ENCODE results near the gene AUTS2.

AUTS2 gene

GRCh38 chr7:70466725-70467364, 868.6 kb downstream of the AUTS2 start:
- H3K4me3 ChIP-seq (ENCODE audit: low read length) = no peak overlapping the region
- DNase-seq (ENCODE audit: low read depth) = no peak
- TF ChIP-seq CTCF (conservative IDR thresholded peaks at IDR 0.05; ENCODE audit: low read length) = no peak

- no peak for TF ChIP-seq CTCF (conservative IDR thresholded peaks at IDR 0.05; ENCODE audit: low read length)
- no peak overlapping the region for H3K4me3 ChIP-seq (ENCODE audit: low read length)
- DNase-seq (ENCODE audit: low read depth) = no peak
Observed at GRCh38 chr7:70470746-70471145, 872.5 kb downstream of the AUTS2 start.

GRCh38 chr7:70472601-70473237, 874.4 kb downstream of the AUTS2 start:
- TF ChIP-seq CTCF (conservative IDR thresholded peaks at IDR 0.05; ENCODE audit: low read length) = no peak

GRCh38 chr7:70474639-70475234, 876.5 kb downstream of the AUTS2 start:
- H3K4me3 ChIP-seq (ENCODE audit: low read length) = no peak overlapping the region
- DNase-seq (ENCODE audit: low read depth) = no peak
- TF ChIP-seq CTCF (conservative IDR thresholded peaks at IDR 0.05; ENCODE audit: low read length) = no peak

More at GRCh38 chr7:70472601-70473237, 874.4 kb downstream of the AUTS2 start:
- H3K4me3 ChIP-seq (ENCODE audit: low read length) = no peak overlapping the region
- peak; percentile 34 for DNase-seq (ENCODE audit: low read depth)

- peak; percentile 27 for DNase-seq (ENCODE audit: low read depth)
- TF ChIP-seq CTCF (conservative IDR thresholded peaks at IDR 0.05; ENCODE audit: low read length) = no peak
- no peak overlapping the region for H3K4me3 ChIP-seq (ENCODE audit: low read length)
Observed at GRCh38 chr7:70477036-70478010, 879.0 kb downstream of the AUTS2 start.

- no peak for DNase-seq (ENCODE audit: low read depth)
- no peak for TF ChIP-seq CTCF (conservative IDR thresholded peaks at IDR 0.05; ENCODE audit: low read length)
- no peak overlapping the region for H3K4me3 ChIP-seq (ENCODE audit: low read length)
Observed at GRCh38 chr7:70479153-70480021, 881.1 kb downstream of the AUTS2 start.

All from AG10803 (cell line).